ENCODE data around the gene KEL. TPM values are rescaled to one million over a fixed set of nuclear protein-coding genes. Genes with fewer than 3 reads are reported as not detected.

KEL gene
- total and polyA plus RNA-seq, 2 donors (not counting 3 experiments of a cell fraction or from before 2014, with no cell fraction given): 0.30 to 1.2 TPM

DNA sequence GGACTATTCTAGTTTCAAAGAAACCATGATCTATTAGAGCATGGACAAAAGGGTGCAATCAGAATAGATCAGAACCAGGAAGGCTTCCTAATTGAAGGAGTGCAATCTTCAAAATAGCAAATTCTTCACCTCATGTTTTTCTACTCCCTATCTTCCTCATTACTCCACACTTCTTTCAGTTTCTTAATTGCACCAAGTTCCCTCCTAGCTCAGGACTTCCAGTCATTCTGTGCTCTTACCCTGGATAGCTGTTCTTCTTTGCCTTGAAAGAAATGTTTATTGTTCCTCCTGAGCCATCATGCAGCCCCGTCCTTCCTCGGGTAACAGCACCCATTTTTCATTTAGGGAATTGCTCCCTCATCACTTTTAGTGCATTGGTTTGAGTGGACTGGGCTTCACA is 51.7 kb downstream of the KEL start:
- H3K9me3 ChIP-seq (replicated peaks; ENCODE audit: control insufficient read depth, insufficient read depth, low read length): no peaks in the 10 kb centered on the region
- ChIA-PET CTCF (interaction anchor here (0.6 to 1.7 kb wide), 4 partner anchors 10 to 305 kb away, joined by 3 to 11 read pairs (median 8); no protein-coding TSS in a partner anchor), POLR2A (no interaction called here)
- H3K9me1 ChIP-seq (replicated peaks; ENCODE audit: control insufficient read depth, extremely low read depth, insufficient read depth, low read length): no peaks in the 10 kb centered on the region
- no peaks in the 10 kb centered on the region for H3K36me3 ChIP-seq (ENCODE audit: control insufficient read depth in 2 of 2, extremely low read depth in 1 of 2, insufficient read depth in 2 of 2, low read length in 2 of 2)
- no peak overlapping the region for H3K9ac ChIP-seq (replicated peaks; ENCODE audit: extremely low read depth, insufficient read depth, low read length)
- FAIRE-seq (no peak), DNase-seq (ENCODE audit: low read depth, low spot score) (no peak)
- no peak overlapping the region for H3K4me3 ChIP-seq (replicated peaks in 1 of 3; ENCODE audit: insufficient read depth in 1 of 3, low read depth in 1 of 3, low read length in 3 of 3)
- H3K79me2 ChIP-seq (ENCODE audit: control insufficient read depth, insufficient read depth, low read length): no peaks in the 10 kb centered on the region
- intact Hi-C loops (cut with micrococcal nuclease): no loop called here
- TF ChIP-seq, protein P1, sequence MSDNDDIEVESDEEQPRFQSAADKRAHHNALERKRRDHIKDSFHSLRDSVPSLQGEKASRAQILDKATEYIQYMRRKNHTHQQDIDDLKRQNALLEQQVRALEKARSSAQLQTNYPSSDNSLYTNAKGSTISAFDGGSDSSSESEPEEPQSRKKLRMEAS (IDR thresholded peaks at IDR 0.05; ENCODE audit: insufficient read depth, insufficient read length): no peak
- TF ChIP-seq FOS (IDR thresholded peaks at IDR 0.05; ENCODE audit: borderline replicate concordance, insufficient read depth, low read length) (no peak), MYC (IDR thresholded peaks at IDR 0.05; ENCODE audit: low read depth, low read length) (no peak), JUN (IDR thresholded peaks at IDR 0.05; ENCODE audit: borderline replicate concordance, insufficient read depth, insufficient read length, low read depth) (no peak), EZH2 (IDR thresholded peaks at IDR 0.05; ENCODE audit: borderline replicate concordance, low read depth, low read length, severe bottlenecking) (no peak), POLR2A (IDR thresholded peaks at IDR 0.05; ENCODE audit: low read depth, low read length) (no peak), POLR2AphosphoS5 (IDR thresholded peaks at IDR 0.05; ENCODE audit: insufficient read depth, low read depth, low read length) (no peak), GATA2 (IDR thresholded peaks at IDR 0.05; ENCODE audit: insufficient read depth, insufficient read length, low read depth, low read length) (no peak)
- TF ChIP-seq, protein P2, sequence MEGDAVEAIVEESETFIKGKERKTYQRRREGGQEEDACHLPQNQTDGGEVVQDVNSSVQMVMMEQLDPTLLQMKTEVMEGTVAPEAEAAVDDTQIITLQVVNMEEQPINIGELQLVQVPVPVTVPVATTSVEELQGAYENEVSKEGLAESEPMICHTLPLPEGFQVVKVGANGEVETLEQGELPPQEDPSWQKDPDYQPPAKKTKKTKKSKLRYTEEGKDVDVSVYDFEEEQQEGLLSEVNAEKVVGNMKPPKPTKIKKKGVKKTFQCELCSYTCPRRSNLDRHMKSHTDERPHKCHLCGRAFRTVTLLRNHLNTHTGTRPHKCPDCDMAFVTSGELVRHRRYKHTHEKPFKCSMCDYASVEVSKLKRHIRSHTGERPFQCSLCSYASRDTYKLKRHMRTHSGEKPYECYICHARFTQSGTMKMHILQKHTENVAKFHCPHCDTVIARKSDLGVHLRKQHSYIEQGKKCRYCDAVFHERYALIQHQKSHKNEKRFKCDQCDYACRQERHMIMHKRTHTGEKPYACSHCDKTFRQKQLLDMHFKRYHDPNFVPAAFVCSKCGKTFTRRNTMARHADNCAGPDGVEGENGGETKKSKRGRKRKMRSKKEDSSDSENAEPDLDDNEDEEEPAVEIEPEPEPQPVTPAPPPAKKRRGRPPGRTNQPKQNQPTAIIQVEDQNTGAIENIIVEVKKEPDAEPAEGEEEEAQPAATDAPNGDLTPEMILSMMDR (IDR thresholded peaks at IDR 0.05; ENCODE audit: extremely low read depth in 1 of 2, insufficient read depth in 1 of 2, low read depth in 1 of 2, low read length in 2 of 2): no peak
- no peak overlapping the region for H2AFZ ChIP-seq (ENCODE audit: low read depth, low read length)
- no peaks in the 10 kb centered on the region for H4K20me1 ChIP-seq (replicated peaks; ENCODE audit: control insufficient read depth, extremely low read depth, insufficient read depth, low read length)
- H3K4me2 ChIP-seq (ENCODE audit: insufficient read depth, low read length): no peak overlapping the region
- H3K4me1 ChIP-seq (ENCODE audit: control insufficient read depth, extremely low read depth, insufficient read depth, low read length): no peaks in the 10 kb centered on the region
- H3K27me3 ChIP-seq (ENCODE audit: control insufficient read depth in 2 of 2, insufficient read depth in 2 of 2, low read length in 2 of 2): no peaks in the 10 kb centered on the region
- H3K27ac ChIP-seq (ENCODE audit: insufficient read depth, low read depth, low read length): no peak overlapping the region
- BruUV-seq (replicated peaks): no TSS peak
- dilution Hi-C loops (cut with MboI; ENCODE audit: extremely low pct_ligation_motif_present, low sequenced_read_pairs): no loop called here
